NCI-H2107 (cell line): ENCODE measurements around the gene RFTN1.

Source experiments
- DNase-seq: peaks from one replicate; lab custom pipeline; 2025; lab: John Stamatoyannopoulos, UW

Gene RFTN1

DNA sequence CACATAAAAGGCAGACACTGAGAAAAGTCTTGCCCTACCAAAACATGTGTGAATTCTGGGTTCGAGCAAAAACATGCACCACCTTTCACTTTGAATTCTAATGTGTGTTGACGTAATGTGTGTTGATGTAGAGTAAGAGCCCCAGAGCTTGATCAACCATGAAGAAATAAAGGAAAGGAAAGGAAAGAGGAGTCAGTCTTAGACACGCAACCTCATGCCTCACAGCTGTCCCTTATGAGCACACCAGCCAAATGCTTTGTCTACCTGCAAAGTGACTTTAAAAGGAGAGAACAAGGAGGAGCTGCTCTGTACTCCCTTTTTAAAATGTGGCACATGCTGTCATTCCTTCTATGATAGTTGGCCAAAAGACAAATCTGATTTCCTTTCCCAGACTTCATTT is 80.8 kb downstream of the RFTN1 start:
- DNase-seq, result no peak

DNA sequence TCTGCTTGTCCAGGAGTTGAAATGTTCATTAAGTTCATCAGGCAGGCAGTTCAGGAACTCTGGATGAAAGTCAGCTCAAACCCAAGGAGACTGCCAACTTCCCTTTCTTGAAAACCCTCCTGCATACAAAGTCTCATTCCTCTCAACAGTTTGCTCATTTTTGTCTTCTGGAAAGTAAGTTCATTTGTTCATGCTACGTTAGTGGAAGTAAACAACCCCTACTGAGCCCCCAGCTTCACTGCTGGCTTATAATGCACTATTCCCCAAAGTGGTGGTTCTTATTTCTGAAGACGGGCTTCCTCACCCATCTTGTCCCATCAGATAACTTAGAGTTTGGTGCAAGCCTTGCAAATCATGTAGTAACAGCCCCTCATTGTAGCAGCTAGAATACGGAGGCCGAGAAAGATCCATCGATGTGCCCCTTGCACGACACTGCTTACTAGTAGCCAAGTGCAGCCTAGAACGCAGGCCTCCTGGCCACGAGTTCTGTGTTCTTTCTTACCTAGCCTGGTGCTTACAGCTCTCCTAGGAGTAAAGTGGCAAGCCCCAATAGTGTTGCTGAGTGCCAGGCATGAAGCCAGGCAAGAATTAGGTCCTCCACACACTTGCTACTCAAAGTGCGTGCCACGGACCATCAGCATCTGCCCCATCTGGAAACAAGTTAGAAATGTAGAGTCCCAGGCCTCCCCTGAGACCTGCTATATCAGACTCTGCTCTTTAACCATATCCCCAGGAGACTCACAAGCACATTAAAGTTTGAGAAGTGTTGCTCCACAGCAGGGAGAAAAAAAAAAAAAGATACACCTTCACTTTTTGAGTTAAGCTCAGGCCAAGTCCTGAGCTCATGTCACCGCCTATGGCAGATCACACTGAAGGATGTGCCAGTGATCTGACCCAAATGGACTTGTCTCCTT is 82.5 kb downstream of the RFTN1 start:
- no peak for DNase-seq

DNA sequence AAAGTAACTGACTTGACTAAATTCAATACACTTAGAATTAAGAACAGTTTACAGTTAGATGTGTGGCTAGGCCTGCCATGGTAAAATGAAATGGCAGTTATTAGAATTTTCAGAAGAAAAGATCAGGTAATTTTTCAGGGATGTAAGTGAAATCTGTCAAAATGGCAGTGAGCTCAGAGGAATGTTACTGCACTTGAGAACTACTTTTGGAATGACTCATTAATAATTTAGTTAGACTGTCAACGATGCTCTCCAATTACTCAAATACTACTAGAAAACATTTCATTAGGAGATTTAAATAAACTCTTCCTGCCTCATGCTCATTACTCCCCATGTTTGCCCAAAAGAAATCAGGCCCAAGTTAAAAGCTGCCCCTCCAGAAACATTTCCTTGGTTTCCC is 84.4 kb downstream of the RFTN1 start:
- no peak for DNase-seq

DNA sequence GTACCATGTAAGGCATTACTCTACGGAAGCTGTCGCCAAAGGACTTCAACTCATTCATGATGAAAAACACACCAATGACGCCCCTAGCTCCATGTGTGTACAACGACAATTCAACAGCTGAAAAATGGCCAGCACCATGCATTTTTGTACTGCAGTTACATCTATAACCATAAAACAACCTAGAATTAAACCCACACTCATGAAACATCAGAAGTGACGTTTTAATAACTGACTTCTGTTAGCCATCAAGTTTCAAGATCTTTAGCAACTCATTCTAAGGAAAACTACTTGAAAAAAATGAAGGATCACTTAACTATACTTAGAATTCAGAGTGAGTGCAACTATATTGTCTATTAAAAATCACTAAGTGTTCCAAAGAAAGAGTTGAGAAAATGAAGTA is 84.9 kb downstream of the RFTN1 start:
- no peak for DNase-seq

DNA sequence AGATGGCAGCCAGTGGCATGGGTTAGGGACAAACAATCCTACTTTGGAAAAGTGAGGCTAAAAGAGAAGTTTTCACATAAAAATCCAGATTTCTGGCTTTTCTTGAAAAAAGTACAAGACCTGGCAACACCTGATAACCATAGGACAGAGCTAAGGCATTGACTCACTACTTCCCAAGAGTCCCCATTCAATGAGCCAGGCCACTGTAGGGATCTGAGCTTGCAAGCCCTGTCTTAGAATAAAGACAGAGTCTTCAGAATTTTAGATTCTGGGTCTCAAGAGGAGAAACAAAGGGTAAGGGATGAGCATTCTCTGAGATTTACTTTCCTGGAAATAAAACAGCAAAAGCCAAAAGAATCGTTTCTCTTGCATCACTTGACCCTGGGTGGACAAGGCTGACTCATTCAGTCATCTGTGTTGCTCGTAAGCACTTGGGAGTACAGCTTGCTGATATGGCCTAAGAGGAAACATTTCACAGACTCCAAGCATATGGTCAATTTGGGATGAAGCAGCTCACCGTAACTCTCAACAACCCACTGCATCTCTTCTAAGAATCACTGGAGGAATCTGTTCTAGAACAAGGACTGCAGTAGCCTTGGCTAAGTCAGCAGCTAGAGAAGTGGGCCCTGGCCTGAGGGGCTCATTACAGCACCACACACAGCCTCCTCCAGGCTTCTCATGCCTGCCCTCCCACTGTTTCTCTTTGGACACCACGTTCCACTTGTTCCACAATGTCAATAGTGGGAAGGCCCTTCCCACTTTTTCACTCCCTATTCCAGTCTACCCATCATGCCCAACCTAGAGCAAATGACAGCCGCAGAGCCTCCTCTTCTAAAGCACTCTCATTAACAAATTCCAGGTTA is 86.2 kb downstream of the RFTN1 start:
- DNase-seq, result no peak

DNA sequence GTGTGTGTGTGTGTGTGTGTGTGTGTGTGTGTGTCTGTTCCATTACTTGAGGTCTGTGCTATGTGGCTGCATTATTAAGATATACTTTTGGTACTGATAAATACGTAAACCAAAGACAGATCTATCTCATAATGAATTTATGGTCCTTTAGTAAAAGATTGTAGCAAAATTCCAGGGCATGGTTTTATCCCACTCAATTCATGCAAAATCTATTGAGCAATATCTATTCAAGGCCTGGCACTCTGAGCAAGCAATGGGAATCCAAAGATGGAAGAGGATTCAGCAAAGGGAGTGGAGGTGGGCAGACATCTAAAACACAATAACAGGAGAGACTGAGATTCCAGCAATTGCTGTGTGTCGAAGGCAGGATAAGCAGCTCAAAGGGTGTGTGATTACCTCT is 86.8 kb downstream of the RFTN1 start:
- no peak for DNase-seq

DNA sequence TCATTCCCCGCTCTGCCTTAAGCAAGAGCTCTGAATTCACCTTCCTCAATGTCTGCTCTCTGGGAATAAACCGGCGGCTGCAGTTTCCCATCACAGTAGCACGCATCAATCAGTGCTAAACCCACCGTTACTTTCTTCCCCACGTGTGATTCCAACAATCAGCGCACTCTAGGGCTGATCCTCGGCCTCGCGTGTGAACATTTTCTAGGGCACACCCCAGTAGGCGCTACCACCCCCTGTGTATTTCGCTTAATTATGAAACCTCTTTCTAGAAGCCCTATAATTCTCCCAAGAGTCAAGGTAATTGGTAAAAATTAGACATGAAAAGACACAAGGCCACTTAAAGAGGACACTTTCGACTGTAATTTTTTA is 87.5 kb downstream of the RFTN1 start:
- DNase-seq, result no peak

DNA sequence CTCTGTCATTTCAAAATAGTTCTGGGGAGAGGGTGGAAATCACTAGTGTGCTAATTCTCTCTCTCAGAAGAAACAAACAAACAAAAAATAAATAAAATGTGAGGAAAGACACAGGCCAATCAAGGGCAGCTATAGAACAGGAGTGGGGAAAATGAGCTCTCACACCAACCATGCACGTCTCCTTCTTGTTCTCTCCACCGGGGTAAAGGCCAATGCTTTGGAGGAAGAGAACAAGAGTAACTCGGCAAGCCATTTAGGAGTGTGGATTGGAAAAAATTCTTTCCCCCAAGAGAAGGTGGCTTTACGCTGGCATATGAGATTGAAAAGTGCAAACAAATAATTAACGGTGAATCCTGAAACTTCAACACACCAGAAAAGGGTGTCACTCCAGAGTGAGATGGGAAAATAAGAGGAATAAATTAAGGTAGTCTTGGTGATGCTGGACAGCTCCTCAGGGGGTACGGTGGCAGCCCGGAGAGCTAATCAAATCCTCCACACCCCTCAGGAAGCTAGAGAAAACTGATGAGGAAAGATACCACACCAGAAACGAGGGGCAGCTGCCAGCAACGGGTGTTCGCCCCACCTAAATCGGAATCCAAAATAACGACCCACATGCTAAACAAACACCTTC is 88.0 kb downstream of the RFTN1 start:
- no peak for DNase-seq

DNA sequence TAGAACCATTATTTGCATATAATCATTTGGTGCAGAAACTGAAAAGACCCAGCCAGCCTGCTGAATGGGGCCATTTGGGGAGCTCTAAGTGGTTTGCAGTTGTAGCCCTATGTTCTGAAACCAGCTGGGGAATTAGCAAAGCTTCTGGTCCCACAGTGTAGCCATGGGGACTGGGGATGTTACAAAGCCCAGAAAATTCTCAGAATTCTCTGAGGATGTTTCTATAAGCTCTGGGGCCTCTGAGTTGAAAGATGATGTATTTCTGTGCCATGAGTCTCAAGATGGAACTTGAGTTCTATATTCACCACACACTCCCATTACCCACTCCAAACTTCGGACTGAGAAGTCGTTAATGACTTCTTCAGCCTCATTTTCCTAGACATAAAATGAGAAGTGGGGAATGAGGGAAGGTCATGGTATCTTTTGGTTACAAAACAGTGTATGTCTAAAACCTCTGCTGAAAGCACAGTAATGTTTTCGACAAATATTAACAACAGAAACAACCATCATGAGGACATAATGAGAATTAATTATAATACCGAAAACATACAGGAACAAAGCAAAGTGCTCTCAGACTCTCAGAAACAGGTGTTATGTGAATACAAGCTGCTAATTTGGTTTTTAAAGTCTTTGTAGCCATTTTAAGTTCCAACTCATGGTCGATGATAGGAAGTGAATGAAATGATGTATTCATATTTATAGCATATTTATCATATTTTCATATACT is 89.4 kb downstream of the RFTN1 start:
- no peak for DNase-seq

DNA sequence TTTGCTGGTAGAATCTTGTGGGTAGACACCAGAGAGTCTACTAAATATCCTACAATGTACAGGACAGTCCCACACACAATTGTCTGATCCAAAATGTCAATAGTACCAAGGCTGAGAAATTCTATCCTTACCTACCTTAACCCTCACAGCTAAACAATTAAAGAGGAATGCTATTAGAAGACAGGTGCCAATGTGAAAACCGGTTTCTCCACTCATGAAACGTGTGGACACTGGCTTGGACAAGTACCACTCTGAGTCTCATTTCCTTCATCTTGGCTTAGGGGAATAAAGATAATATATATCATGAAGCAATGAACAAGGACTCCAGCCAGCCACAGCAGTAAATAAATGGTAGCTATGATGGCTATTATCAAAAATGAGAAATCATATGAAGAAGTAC is 90.2 kb downstream of the RFTN1 start:
- no peak for DNase-seq

DNA sequence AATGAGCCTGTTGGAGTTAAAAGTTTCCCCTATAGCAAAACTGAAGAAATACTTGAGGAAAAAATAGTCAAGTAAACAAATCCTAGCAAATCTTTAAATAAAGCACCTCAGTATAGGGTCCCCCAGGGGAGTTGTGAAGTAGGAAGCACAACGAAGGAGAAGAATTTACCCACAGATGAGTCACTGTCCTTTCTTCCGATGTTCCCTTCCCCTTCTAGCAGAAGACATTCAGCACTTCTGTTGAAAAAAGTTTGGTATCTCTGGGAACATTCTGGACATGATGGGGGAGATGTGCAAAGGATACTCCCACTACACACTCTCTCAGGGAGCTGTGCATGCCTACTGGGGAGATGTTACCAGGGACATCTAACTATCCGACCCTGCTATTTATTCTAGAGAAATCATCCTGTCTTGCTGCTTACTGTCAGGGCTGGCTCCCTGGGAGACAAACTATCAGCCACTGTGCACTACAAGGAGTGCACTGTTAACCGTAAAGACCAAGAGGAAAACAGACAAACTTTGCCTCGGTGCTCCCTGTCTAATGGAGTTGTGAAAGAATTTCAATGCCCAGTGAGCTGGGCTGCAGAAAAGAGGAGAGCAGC is 93.8 kb downstream of the RFTN1 start:
- DNase-seq, result no peak

DNA sequence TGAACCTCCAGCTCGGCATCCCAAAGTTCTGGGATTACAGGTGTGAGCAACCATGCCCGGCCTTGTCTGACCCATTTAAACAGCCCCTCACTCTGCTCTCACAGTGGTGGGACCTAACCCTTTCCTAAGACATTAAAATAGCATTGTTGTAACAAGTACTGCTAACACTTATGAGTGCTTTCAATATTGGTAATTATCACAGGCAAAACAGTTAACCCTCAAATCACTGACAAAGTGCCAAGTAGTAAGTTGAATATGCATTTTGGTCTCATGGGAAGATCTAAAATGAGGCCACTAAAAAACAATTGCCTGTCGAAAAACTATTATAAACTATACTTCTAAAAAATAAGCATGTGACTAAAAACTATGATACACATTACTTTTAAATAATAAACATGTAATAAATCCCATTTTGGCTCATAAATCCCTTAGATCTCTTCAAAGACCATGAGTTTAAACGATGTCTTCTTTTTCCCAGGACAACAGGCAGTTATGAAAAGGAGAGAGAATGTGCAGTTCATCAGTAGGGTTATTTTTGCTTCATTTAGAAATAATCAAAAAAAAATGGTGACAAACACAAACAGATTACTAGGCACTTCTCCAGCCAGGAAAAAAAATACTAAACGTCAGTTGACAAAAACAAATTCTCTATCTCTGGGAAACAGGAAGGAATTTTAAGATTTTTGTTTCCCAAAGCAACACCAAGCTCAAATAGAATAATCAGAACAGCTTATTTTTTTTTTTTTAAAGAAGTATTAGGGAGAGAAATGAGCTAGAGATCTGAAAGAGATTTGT is 95.4 kb downstream of the RFTN1 start:
- no peak for DNase-seq

DNA sequence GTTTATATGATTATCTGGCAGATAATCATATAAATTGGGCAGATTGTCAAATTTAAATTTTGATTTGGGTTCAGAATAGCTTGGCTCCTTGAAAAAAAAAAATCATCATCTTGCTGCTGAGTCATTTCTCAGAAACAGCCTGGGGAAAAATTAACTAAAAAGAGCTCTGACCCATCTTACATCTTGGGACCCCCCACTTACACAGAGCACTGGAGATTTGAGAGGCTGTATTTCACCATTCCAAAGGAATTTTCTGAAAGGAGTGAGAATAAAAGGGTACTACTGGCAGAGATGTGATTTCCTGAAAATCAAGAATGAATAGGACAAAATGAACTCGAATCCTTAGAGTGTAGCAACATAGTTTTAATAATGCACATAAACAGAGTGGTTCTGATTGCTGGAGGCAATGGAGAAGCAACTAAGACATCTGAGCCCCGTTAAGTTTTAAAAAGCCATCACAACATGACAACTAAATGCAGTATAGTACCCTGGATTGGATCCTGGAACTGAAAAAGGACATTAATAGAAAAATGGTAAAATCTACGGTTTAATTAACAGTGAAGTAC is 97.5 kb downstream of the RFTN1 start:
- DNase-seq, result no peak

DNA sequence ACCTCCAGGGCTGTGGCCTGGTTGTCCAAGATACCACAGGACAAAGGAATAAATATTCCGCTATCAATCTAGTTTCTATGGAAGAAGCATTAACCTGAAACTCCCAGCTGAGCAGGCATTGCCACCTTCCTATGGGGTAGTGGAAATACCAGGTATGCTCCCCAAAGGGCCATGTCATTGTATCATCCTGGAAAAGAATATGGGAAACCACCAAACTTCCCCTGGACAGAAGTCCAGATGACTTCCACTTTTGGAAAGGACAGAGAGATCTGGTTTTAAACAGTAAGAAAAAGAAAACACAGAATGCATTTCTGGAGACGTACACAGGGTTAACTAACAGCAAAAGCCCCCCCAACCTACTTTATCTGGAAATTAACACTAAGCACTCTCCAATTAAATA is 100.2 kb downstream of the RFTN1 start:
- DNase-seq, result no peak

DNA sequence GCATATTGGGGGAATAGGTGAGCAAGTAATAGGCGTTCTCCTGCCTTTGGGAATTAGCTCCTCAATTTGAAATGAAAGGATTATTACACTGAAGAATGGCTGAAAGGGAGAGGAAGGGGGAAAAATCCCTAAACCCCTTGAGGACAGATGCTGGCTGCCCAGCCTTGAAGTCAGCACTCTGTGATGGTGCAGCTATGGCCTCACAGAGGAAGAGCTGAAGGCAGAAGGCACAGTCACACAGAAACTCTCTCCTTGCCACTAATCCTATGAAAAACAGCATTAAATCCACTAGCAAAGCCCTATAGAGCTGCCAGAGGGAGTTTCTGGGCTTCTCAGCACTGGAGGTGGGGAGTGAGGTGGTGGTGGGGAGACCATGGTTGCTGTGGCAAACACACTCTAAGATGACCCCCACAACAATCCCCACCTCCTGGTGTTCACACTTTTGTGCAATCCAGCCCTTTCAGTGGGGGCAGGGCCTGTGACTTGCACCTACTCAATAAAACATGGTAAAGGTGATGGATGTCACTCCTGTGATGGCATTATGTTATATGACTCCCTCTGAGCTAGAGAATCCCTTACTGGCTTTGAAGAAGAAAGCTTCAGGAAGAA is 101.2 kb downstream of the RFTN1 start:
- no peak for DNase-seq

DNA sequence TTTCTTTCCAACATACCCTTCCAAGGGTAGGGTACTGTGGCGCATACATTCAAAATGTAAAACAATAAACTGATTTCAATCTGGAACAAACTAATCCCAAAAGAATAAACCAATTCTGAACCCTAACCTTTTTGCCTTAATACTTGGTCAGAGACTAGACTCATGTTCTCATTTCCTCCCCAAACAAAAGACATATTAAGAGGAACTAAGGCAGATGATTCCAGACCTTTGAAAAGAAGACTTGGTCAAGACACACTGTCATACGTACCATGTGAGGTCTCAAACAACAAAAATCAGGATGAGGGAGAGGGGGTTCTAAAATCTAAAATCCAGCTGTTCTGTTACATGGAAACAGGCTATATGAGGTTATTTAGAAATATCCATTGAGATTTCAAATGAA is 102.1 kb downstream of the RFTN1 start:
- DNase-seq, result no peak

DNA sequence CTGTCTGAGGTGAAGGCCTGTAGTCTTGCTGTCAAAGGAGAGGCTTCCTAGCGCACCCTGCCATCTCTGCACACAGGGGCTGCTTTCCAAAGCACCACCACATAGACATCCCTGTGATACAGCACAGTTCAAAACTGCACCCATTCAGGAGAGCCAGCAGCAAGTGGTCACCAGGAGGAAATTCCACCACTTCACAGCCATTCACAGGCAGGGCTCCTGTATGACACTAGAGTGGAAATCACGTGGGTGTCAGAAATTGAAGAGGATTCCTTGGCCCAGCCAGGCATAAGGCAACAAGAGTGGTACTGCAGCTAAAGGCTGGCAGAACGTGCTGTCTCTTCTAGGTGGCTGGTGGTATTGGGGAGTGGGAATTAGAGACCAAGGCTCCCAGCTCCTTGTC is 102.8 kb downstream of the RFTN1 start:
- no peak for DNase-seq

DNA sequence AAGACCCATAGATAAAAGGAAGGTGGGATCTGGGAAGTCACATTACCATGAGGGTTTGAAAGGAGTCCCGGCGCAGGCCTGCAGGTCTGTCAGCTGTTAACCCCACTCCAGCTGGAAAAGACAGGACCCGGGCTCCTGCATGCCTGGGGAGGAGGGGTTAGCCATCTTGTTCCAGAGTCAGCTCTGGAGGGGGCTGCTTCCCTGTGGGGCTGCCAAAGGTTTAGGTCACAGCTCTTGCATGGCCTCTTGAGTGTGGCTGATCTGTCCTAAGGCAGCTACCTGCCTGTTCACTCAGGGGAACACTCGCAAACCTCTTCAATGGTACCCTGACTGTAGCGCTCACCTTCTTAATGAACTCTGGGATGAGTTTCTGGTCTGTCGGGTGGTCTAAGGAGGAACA is 104.5 kb downstream of the RFTN1 start:
- DNase-seq, result no peak

DNA sequence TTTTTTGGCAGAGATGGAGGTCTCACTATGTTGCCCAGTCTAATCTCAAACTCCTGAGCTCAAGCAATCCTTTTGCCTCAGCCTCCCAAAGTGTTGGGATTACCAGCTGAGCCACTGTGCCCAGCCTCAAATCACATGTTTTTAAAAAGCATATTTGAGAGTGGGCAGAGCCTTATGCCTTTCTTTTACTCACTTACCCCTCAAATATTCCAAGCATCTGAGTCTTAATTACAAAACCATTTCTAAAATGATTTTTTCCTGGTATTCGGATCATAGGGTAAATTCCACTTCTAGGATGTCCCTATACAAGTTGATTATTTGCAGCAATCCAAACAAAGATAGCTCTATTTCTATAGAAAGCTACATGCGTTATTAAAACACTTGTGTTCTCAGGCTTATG is 106.1 kb downstream of the RFTN1 start:
- no peak for DNase-seq

DNA sequence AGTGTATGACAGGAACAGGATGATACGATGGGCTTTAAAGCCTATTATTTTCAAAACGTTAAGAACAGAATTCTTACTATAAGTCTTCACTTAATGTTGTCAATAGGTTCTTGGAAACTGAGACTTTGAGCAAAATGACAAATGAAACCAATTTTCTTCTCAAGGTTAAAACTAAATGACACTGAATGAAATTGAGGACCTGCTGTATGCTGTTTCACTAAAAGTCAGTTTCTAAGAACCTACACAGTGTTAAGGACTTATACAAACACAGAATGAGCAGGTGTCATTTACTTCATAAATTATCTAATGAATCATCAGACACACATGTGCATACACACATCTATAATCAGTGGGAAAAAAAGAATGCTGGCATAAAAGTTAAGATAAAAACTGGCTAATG is 106.9 kb downstream of the RFTN1 start:
- DNase-seq, result no peak
